HepG2 (cell line): ENCODE results near the gene HOXD8. TPM values are rescaled to one million over a fixed set of nuclear protein-coding genes. Genes with fewer than 3 reads are reported as not detected.

Experiments
- ATAC-seq: fragments of 200-7000 bp; cut with Tn5 transposase; 3 replicates; pipeline ENCODE4 v1.9.1; 2020; ENCODE audit warnings: mild to moderate bottlenecking, moderate library complexity
- BruUV-seq: library from RNA; stranded (reverse); fragments of 400-500 nt; replicated peaks from 2 replicates; lab custom pipeline; 2021; lab: Mats Ljungman, UMichigan
- CTCF ChIA-PET: fragments of 300-600 bp; formaldehyde crosslinking; extraction: SDS; loops from one replicate; lab custom pipeline; 2021; ENCODE audit warnings: low total read pairs, inconsistent platforms, low intra/inter-chr PET ratio; lab: Yijun Ruan, JAX
- POLR2A ChIA-PET: fragments of 350-600 bp; sonication (Branson Sonifier 250); formaldehyde crosslinking; loops from one replicate; lab custom pipeline; 2020; ENCODE audit warnings: antibody characterized with exemption, inconsistent platforms; lab: Yijun Ruan, JAX
- DNase-seq: peaks from one replicate; pipeline ENCODE4 v3.0.0-alpha.2; 2015; ENCODE audit warnings: low spot score
- FAIRE-seq: peaks from 3 replicates; lab custom pipeline; 2011; peaks lifted over from hg19 to GRCh38; lab: Jason Lieb, UNC
- H2AFZ ChIP-seq: one replicate; pipeline ENCODE4 v1.6.1; 2011; ENCODE audit warnings: low read length, inconsistent platforms
- H3K27ac ChIP-seq: fragments of 300-600 bp; 3 replicates; pipeline ENCODE4 v1.8.0; 2011; ENCODE audit warnings: mixed run types, mild to moderate bottlenecking, mixed read lengths, low read length, inconsistent platforms; ENCODE audit not compliant: insufficient read depth; ENCODE audit errors: extremely low read length
- H3K27me3 ChIP-seq, 2 experiments: fragments of 200-600 bp in 1 of 2; 2 replicates in 1 of 2; 3 replicates in 1 of 2; pipeline versions ENCODE4 v1.6.0 to v1.8.0; 2011; ENCODE audit warnings: low read length in 2 of 2, mild to moderate bottlenecking in 2 of 2, moderate library complexity in 2 of 2, inconsistent platforms in 1 of 2; ENCODE audit not compliant: insufficient read depth in 2 of 2, control insufficient read depth in 1 of 2
- H3K36me3 ChIP-seq, 2 experiments: fragments of 200-600 bp in 1 of 2; replicated peaks in 1 of 2; 2 replicates in 1 of 2; 3 replicates in 1 of 2; pipeline versions ENCODE4 v1.5.1 to v1.8.0; 2011; ENCODE audit warnings: low read length in 2 of 2, inconsistent platforms in 1 of 2; ENCODE audit not compliant: insufficient read depth in 2 of 2, control insufficient read depth in 1 of 2
- H3K4me1 ChIP-seq: 2 replicates; pipeline ENCODE4 v1.5.1; 2012; ENCODE audit warnings: low read length, inconsistent platforms; ENCODE audit not compliant: insufficient read depth
- H3K4me2 ChIP-seq: 2 replicates; pipeline ENCODE4 v1.6.0; 2011; ENCODE audit warnings: low read depth, low read length, inconsistent platforms
- H3K4me3 ChIP-seq, 3 experiments: fragments of 200-600 bp in 1 of 3; sonication (generic), shearing (Covaris generic) in 1 of 3; replicated peaks in 1 of 3; 2 replicates each; pipeline ENCODE4 v1.5.1; 2011 to 2016; ENCODE audit warnings: low read length in 3 of 3, inconsistent platforms in 2 of 3, low read depth in 2 of 3, mild to moderate bottlenecking in 2 of 3, control low read depth in 1 of 3, mixed read lengths in 1 of 3; ENCODE audit not compliant: insufficient read depth in 1 of 3
- H3K79me2 ChIP-seq: one replicate; pipeline ENCODE4 v1.6.1; 2011; ENCODE audit warnings: low read length, inconsistent platforms; ENCODE audit not compliant: insufficient read depth
- H3K9ac ChIP-seq: 2 replicates; pipeline ENCODE4 v1.6.0; 2011; ENCODE audit warnings: mild to moderate bottlenecking, low read depth, low read length, inconsistent platforms; ENCODE audit not compliant: insufficient read depth
- H3K9me3 ChIP-seq: 2 replicates; pipeline ENCODE4 v1.5.1; 2012; ENCODE audit warnings: mild to moderate bottlenecking, low read length
- H4K20me1 ChIP-seq: 2 replicates; pipeline ENCODE4 v1.6.0; 2011; ENCODE audit warnings: inconsistent platforms, mild to moderate bottlenecking, low read length, moderate library complexity; ENCODE audit not compliant: insufficient read depth
- CBX2 ChIP-seq, 2 experiments: fragments of 200-600 bp in 1 of 2; sonication (generic); formaldehyde crosslinking in 1 of 2; IDR thresholded peaks; 2 replicates each; pipeline versions ENCODE4 v1.7.0 to v1.8.1; 2018 to 2022; ENCODE audit warnings: low read depth in 2 of 2, low read length in 1 of 2, mild to moderate bottlenecking in 1 of 2, missing genetic modification reagents in 1 of 2
- EZH2 ChIP-seq: conservative IDR thresholded peaks from 2 replicates; pipeline ENCODE4 v1.6.1; 2012; ENCODE audit warnings: mild to moderate bottlenecking, low read depth, low read length, moderate library complexity
- PLRG1 ChIP-seq: fragments of 450-650 bp; conservative IDR thresholded peaks from 2 replicates; pipeline ENCODE4 v1.6.1; 2016
- RNF219 ChIP-seq: sonication (generic); formaldehyde crosslinking; IDR thresholded peaks from 2 replicates; pipeline ENCODE4 v1.5.0; 2020; ENCODE audit warnings: mild to moderate bottlenecking, missing genetic modification reagents
- STAG1 ChIP-seq: sonication (generic); formaldehyde crosslinking; IDR thresholded peaks from 2 replicates; pipeline ENCODE4 v1.4.0; 2020; ENCODE audit warnings: missing genetic modification reagents
- ZNF558 ChIP-seq: sonication (generic); formaldehyde crosslinking; IDR thresholded peaks from 2 replicates; pipeline ENCODE4 v1.9.0; 2022; ENCODE audit warnings: mild to moderate bottlenecking, missing genetic modification reagents, borderline replicate concordance
- ZNF674 ChIP-seq: sonication (generic); formaldehyde crosslinking; IDR thresholded peaks from 2 replicates; pipeline ENCODE4 v1.5.0; 2020; ENCODE audit warnings: low read depth, mild to moderate bottlenecking, missing genetic modification reagents
- WGBS: methylation state at CpG from one replicate; pipeline ENCODE4 v1.1.6; 2017; ENCODE audit warnings: low lambda C conversion rate; 5-methylcytosine and 5-hydroxymethylcytosine counted together
- in situ Hi-C: cut with HindIII; loops from 2 replicates; pipeline ENCODE4 v1.10.0; 2017; ENCODE audit warnings: low pct_unique_long_range_greater_than_20kb; ENCODE audit not compliant: extremely low pct_ligation_motif_present
- intact Hi-C: fragments of 100-400 bp; cut with micrococcal nuclease; formaldehyde crosslinking; loops from one replicate; pipeline ENCODE4 v1.10.0; 2022; ENCODE audit not compliant: unreplicated experiment
- polyA plus RNA-seq, 8 experiments: library from polyadenylated mRNA; depleted of rRNA in 3 of 8; stranded (reverse) in 7 of 8; unstranded in 1 of 8; fragments of >200 nt; fragmentation: Illumina TruSeq in 4 of 8; extraction: Trizol in 4 of 8; gene quantifications; 2 replicates each; pipeline versions ENCODE4 v1.2.1 to v1.2.3, GENCODE V29; 2011 to 2016; ENCODE audit warnings: low read depth in 4 of 8, missing spikeins in 1 of 8, mixed read lengths in 1 of 8; ENCODE audit not compliant: insufficient read depth in 1 of 8
- total RNA-seq, 5 experiments: library from RNA; depleted of rRNA; stranded (reverse); fragments of >200 nt; fragmentation: Illumina TruSeq; extraction: Trizol; gene quantifications; 2 replicates each; pipeline ENCODE4 v1.2.3, GENCODE V29; 2016; ENCODE audit warnings: low read depth in 1 of 5
- TF ChIP-seq, protein P1 (sequence below): sonication (generic); formaldehyde crosslinking; IDR thresholded peaks from 2 replicates; pipeline ENCODE4 v1.4.0; 2020; ENCODE audit warnings: mild to moderate bottlenecking, missing genetic modification reagents
- TF ChIP-seq, protein P2 (sequence below): sonication (generic); formaldehyde crosslinking; IDR thresholded peaks from 2 replicates; pipeline ENCODE4 v1.4.0; 2020; ENCODE audit warnings: missing genetic modification reagents, borderline replicate concordance
- TF ChIP-seq, protein P3 (sequence below): sonication (generic); formaldehyde crosslinking; IDR thresholded peaks from 2 replicates; pipeline ENCODE4 v1.5.0; 2020; ENCODE audit warnings: mild to moderate bottlenecking, missing genetic modification reagents, moderate library complexity

HOXD8 gene
- total and polyA plus RNA-seq, 2 of the 13 experiments (the other 11 are each of a cell fraction or from before 2014, with no cell fraction given): not detected

DNA sequence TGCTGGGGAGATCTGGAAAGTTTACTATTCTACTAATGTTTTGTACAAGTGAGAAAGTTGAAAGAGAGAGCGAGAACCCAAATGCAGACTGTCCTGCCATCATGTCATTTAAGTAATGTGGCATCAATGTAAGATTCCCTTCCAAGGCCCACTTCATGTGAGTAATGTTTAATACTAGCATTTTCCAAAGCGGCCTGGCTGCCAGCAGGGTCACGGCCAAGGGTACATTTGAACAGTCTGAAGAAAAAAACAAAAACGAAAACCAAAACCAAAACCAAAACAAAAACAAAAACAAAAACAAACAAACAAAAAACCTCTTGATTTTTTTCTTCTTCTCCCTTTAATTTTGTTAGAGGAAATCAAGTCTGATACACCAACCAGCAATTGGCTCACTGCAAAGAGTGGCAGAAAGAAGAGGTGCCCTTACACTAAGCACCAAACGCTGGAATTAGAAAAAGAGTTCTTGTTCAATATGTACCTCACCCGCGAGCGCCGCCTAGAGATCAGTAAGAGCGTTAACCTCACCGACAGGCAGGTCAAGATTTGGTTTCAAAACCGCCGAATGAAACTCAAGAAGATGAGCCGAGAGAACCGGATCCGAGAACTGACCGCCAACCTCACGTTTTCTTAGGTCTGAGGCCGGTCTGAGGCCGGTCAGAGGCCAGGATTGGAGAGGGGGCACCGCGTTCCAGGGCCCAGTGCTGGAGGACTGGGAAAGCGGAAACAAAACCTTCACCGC is 10.7 kb upstream of the HOXD8 start:
- H3K4me1 ChIP-seq: peaks cover 13% of the 10 kb centered on the region
- FAIRE-seq (peak; percentile 37), ATAC-seq (no peak), DNase-seq (peak; percentile 54)
- in situ Hi-C loops (no loop called here), intact Hi-C loops (no loop called here)
- H3K79me2 ChIP-seq: no peaks in the 10 kb centered on the region
- POLR2A ChIA-PET: no interaction called here
- BruUV-seq: no TSS peak
- no peaks in the 10 kb centered on the region for H3K9me3 ChIP-seq
- H4K20me1 ChIP-seq: no peaks in the 10 kb centered on the region
- H3K27ac ChIP-seq: no peak overlapping the region
- H3K27me3 ChIP-seq: peaks cover 21 to 98% of the 10 kb centered on the region in 2 experiments
- no peak overlapping the region; a peak in 1 of 6 replicates for H3K4me3 ChIP-seq
- H2AFZ ChIP-seq: no peak overlapping the region
- no peak overlapping the region for H3K9ac ChIP-seq
- 21% methylated on average over 24 of the region's 24 CpGs for WGBS
- no peaks in the 10 kb centered on the region for H3K36me3 ChIP-seq
- CTCF ChIA-PET: no interaction called here
- peak overlapping the region; percentile 44; the same call in 1 of the 2 replicates for H3K4me2 ChIP-seq
- TF ChIP-seq, protein P1, sequence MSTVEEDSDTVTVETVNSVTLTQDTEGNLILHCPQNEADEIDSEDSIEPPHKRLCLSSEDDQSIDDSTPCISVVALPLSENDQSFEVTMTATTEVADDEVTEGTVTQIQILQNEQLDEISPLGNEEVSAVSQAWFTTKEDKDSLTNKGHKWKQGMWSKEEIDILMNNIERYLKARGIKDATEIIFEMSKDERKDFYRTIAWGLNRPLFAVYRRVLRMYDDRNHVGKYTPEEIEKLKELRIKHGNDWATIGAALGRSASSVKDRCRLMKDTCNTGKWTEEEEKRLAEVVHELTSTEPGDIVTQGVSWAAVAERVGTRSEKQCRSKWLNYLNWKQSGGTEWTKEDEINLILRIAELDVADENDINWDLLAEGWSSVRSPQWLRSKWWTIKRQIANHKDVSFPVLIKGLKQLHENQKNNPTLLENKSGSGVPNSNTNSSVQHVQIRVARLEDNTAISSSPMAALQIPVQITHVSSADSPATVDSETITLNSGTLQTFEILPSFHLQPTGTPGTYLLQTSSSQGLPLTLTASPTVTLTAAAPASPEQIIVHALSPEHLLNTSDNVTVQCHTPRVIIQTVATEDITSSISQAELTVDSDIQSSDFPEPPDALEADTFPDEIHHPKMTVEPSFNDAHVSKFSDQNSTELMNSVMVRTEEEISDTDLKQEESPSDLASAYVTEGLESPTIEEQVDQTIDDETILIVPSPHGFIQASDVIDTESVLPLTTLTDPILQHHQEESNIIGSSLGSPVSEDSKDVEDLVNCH: no peak
- TF ChIP-seq ZNF674 (CRISPR knock-in tag) (no peak), STAG1 (CRISPR knock-in tag) (peak; percentile 28; the same call in 1 of the 2 replicates), PLRG1 (no peak), ZNF558 (no peak), CBX2 (IDR thresholded peaks at IDR 0.05; ENCODE audit: low read depth, low read length) (peak; percentile 50; the same call in 1 of the 2 replicates), CBX2 (CRISPR knock-in tag; IDR thresholded peaks at IDR 0.05; ENCODE audit: low read depth) (no peak), RNF219 (CRISPR knock-in tag) (no peak), EZH2 (0 out of 2 replicates have a peak, but pooled peaks have one; percentile 35)
- TF ChIP-seq, protein P2, sequence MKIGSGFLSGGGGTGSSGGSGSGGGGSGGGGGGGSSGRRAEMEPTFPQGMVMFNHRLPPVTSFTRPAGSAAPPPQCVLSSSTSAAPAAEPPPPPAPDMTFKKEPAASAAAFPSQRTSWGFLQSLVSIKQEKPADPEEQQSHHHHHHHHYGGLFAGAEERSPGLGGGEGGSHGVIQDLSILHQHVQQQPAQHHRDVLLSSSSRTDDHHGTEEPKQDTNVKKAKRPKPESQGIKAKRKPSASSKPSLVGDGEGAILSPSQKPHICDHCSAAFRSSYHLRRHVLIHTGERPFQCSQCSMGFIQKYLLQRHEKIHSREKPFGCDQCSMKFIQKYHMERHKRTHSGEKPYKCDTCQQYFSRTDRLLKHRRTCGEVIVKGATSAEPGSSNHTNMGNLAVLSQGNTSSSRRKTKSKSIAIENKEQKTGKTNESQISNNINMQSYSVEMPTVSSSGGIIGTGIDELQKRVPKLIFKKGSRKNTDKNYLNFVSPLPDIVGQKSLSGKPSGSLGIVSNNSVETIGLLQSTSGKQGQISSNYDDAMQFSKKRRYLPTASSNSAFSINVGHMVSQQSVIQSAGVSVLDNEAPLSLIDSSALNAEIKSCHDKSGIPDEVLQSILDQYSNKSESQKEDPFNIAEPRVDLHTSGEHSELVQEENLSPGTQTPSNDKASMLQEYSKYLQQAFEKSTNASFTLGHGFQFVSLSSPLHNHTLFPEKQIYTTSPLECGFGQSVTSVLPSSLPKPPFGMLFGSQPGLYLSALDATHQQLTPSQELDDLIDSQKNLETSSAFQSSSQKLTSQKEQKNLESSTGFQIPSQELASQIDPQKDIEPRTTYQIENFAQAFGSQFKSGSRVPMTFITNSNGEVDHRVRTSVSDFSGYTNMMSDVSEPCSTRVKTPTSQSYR: no peak
- TF ChIP-seq, protein P3, sequence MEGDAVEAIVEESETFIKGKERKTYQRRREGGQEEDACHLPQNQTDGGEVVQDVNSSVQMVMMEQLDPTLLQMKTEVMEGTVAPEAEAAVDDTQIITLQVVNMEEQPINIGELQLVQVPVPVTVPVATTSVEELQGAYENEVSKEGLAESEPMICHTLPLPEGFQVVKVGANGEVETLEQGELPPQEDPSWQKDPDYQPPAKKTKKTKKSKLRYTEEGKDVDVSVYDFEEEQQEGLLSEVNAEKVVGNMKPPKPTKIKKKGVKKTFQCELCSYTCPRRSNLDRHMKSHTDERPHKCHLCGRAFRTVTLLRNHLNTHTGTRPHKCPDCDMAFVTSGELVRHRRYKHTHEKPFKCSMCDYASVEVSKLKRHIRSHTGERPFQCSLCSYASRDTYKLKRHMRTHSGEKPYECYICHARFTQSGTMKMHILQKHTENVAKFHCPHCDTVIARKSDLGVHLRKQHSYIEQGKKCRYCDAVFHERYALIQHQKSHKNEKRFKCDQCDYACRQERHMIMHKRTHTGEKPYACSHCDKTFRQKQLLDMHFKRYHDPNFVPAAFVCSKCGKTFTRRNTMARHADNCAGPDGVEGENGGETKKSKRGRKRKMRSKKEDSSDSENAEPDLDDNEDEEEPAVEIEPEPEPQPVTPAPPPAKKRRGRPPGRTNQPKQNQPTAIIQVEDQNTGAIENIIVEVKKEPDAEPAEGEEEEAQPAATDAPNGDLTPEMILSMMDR (CRISPR knock-in tag): peak; percentile 53
